ENCODE measurements around the gene LBH. TPM values are rescaled to one million over a fixed set of nuclear protein-coding genes. Genes with fewer than 3 reads are reported as not detected.

Gene LBH
- total and polyA plus RNA-seq, 4 experiments from 2014 or later, result 119 to 364 (median 236) TPM

- POLR2A ChIA-PET (ENCODE audit: partially characterized antibody), result no interaction called here
- Mint-ChIP-seq H3K27ac (no peak overlapping the region), H3K4me3 (no peak overlapping the region)
These were observed 27.1 kb upstream of the LBH start for GRCh38 chr2:30204281-30204680.

GRCh38 chr2:30205456-30205855 is 25.9 kb upstream of the LBH start:
- H3K27ac Mint-ChIP-seq, result peak overlapping the region in 1 of 7 donors; percentile 73
- Histone ChIP-seq H3K27ac (ENCODE audit: low read depth, low read length) (no peak overlapping the region), H3K4me3 (ENCODE audit: low read length in 2 of 2) (no peak overlapping the region), H3K4me1 (ENCODE audit: insufficient read depth, low read length) (peaks cover 23% of the 10 kb centered on the region), H3K36me3 (ENCODE audit: insufficient read depth, low read length) (no peaks in the 10 kb centered on the region), H3K27me3 (ENCODE audit: insufficient read depth, low read length) (no peaks in the 10 kb centered on the region), H3K9me3 (ENCODE audit: control insufficient read depth in 1 of 2, low read length in 2 of 2) (no peaks in the 10 kb centered on the region)
- peaks cover 13 to 20% (median 16%) of the 10 kb centered on the region in 4 donors for H3K4me1 Mint-ChIP-seq
- no peaks in the 10 kb centered on the region for H3K36me3 Mint-ChIP-seq
- POLR2A ChIA-PET (ENCODE audit: partially characterized antibody), result interaction anchor here (0.9 kb wide), 1 partner anchor 26 kb away, joined by 3 read pairs; the partner anchor contains the start of gene LBH
- no peak overlapping the region for H3K4me3 Mint-ChIP-seq
- H3K27me3 Mint-ChIP-seq, result no peaks in the 10 kb centered on the region
- no peak for DNase-seq
- CTCF ChIA-PET (ENCODE audit: partially characterized antibody), result interaction anchor here (0.9 to 12.1 kb wide), 3 partner anchors 29 to 502 kb away, joined by 3 to 394 read pairs (median 3); no protein-coding TSS in a partner anchor
- H3K9me3 Mint-ChIP-seq, result no peaks in the 10 kb centered on the region
- intact Hi-C loops (cut with micrococcal nuclease), result no loop called here

More at GRCh38 chr2:30204281-30204680, 27.1 kb upstream of the LBH start:
- Histone ChIP-seq H3K4me3 (ENCODE audit: low read length in 2 of 2) (no peak overlapping the region), H3K27me3 (ENCODE audit: insufficient read depth, low read length) (no peaks in the 10 kb centered on the region), H3K27ac (ENCODE audit: low read depth, low read length) (no peak overlapping the region), H3K9me3 (ENCODE audit: control insufficient read depth in 1 of 2, low read length in 2 of 2) (no peaks in the 10 kb centered on the region), H3K4me1 (ENCODE audit: insufficient read depth, low read length) (peaks cover 15% of the 10 kb centered on the region), H3K36me3 (ENCODE audit: insufficient read depth, low read length) (no peaks in the 10 kb centered on the region)
- Mint-ChIP-seq H3K4me1 (peaks cover 9 to 12% (median 10%) of the 10 kb centered on the region in 4 donors), H3K27me3 (no peaks in the 10 kb centered on the region), H3K9me3 (no peaks in the 10 kb centered on the region), H3K36me3 (no peaks in the 10 kb centered on the region)
- no peak for DNase-seq
- intact Hi-C loops (cut with micrococcal nuclease), result no loop called here
- CTCF ChIA-PET (ENCODE audit: partially characterized antibody), result interaction anchor here (0.8 to 12.1 kb wide), 5 partner anchors 8 to 504 kb away, joined by 3 to 394 read pairs (median 3); no protein-coding TSS in a partner anchor

GRCh38 chr2:30206461-30207430 is 24.6 kb upstream of the LBH start:
- no peak overlapping the region for H3K4me3 Mint-ChIP-seq
- intact Hi-C loops (cut with micrococcal nuclease), result no loop called here
- POLR2A ChIA-PET (ENCODE audit: partially characterized antibody), result interaction anchor here (1.9 to 9.8 kb wide), 5 partner anchors 22 to 505 kb away, joined by 4 to 226 read pairs (median 16); partner anchors contain the start of gene LBH
- Histone ChIP-seq H3K9me3 (ENCODE audit: control insufficient read depth in 1 of 2, low read length in 2 of 2) (no peaks in the 10 kb centered on the region), H3K4me3 (ENCODE audit: low read length in 2 of 2) (no peak overlapping the region), H3K27ac (ENCODE audit: low read depth, low read length) (no peak overlapping the region), H3K27me3 (ENCODE audit: insufficient read depth, low read length) (no peaks in the 10 kb centered on the region), H3K4me1 (ENCODE audit: insufficient read depth, low read length) (peaks cover 23% of the 10 kb centered on the region), H3K36me3 (ENCODE audit: insufficient read depth, low read length) (no peaks in the 10 kb centered on the region)
- CTCF ChIA-PET (ENCODE audit: partially characterized antibody), result interaction anchor here (1.1 to 12.1 kb wide), 8 partner anchors 25 to 501 kb away, joined by 4 to 394 read pairs (median 51); partner anchors contain the start of gene LBH
- H3K4me1 Mint-ChIP-seq, result peaks cover 13 to 20% (median 16%) of the 10 kb centered on the region in 4 donors
- DNase-seq, result no peak
- no peak overlapping the region for H3K27ac Mint-ChIP-seq
- H3K9me3 Mint-ChIP-seq, result no peaks in the 10 kb centered on the region
- H3K36me3 Mint-ChIP-seq, result no peaks in the 10 kb centered on the region
- H3K27me3 Mint-ChIP-seq, result no peaks in the 10 kb centered on the region

DNA sequence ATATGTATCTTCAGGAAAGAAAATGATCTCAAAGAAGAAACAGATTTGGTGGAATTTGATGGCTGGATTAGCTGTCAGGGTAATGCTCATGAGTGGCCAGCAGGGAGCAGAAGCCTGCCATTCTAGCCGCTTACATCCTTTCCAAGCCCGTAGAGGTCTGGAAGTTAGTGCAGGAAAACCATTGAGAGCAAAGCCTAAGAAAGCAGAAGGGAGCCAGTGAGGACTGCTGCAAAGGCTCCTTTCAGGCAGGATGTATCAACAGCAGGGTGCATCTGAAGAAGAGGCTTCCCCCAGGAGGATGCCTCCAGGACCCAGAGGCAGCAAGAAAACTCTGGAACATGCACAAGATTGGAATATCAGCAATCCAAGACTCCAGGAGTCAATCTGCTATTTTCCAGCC is 22.9 kb upstream of the LBH start:
- H3K4me3 ChIP-seq (ENCODE audit: low read length in 2 of 2), result no peak overlapping the region
- Mint-ChIP-seq H3K36me3 (no peaks in the 10 kb centered on the region), H3K27me3 (no peaks in the 10 kb centered on the region), H3K27ac (peak overlapping the region in 6 of 7 donors; percentile 20 to 88 (median 58)), H3K9me3 (no peaks in the 10 kb centered on the region), H3K4me1 (peaks cover 13 to 20% (median 16%) of the 10 kb centered on the region in 4 donors), H3K4me3 (peak overlapping the region in 6 of 8 donors; percentile 8 to 77 (median 54))
- intact Hi-C loops (cut with micrococcal nuclease), result loop anchor here (1.0 to 2.0 kb wide), 9 partner anchors 17 to 503 kb away; partner anchors contain the start of genes LBH and LCLAT1
- peaks cover 23% of the 10 kb centered on the region for H3K4me1 ChIP-seq (ENCODE audit: insufficient read depth, low read length)
- no peak overlapping the region for H3K27ac ChIP-seq (ENCODE audit: low read depth, low read length)
- peak in 3 of 5 donors; percentile 35 to 48 (median 43) for DNase-seq
- no peaks in the 10 kb centered on the region for H3K36me3 ChIP-seq (ENCODE audit: insufficient read depth, low read length)
- ChIA-PET POLR2A (ENCODE audit: partially characterized antibody) (interaction anchor here (0.5 to 9.8 kb wide), 18 partner anchors 20 to 503 kb away, joined by 3 to 226 read pairs (median 8); partner anchors contain the start of genes LBH, LCLAT1 and YPEL5), CTCF (ENCODE audit: partially characterized antibody) (interaction anchor here (0.7 to 12.1 kb wide), 43 partner anchors 8 to 499 kb away, joined by 3 to 394 read pairs (median 6); partner anchors contain the start of genes LBH, LCLAT1 and YPEL5)
- H3K9me3 ChIP-seq (ENCODE audit: control insufficient read depth in 1 of 2, low read length in 2 of 2), result no peaks in the 10 kb centered on the region
- no peaks in the 10 kb centered on the region for H3K27me3 ChIP-seq (ENCODE audit: insufficient read depth, low read length)

DNA sequence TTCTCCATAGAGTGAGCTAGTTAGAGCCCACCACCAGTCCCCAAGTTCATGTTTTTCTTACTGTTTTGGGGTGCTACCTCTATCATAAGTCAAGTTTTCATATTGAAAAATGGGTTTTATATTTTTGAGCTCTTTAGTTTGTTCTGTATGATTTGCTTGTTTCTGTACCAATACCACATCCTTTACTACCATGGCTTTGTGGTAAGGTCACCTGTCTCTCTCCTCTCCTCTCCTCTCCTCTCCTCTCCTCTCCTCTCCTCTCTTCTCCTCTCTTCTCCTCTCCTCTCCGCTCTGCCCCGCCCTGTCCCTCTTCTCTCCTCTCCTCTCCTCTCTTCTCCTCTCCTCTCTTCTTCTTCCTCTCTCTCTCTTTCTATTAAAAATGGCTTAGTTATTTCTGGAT is 22.1 kb upstream of the LBH start:
- CTCF ChIA-PET (ENCODE audit: partially characterized antibody), result interaction anchor here (0.8 to 12.1 kb wide), 37 partner anchors 8 to 499 kb away, joined by 3 to 394 read pairs (median 6); partner anchors contain the start of genes LBH, LCLAT1 and YPEL5
- Mint-ChIP-seq H3K4me1 (peaks cover 13 to 20% (median 16%) of the 10 kb centered on the region in 4 donors), H3K36me3 (no peaks in the 10 kb centered on the region), H3K27me3 (no peaks in the 10 kb centered on the region), H3K4me3 (peak overlapping the region in 6 of 8 donors; percentile 5 to 77 (median 54)), H3K9me3 (no peaks in the 10 kb centered on the region), H3K27ac (peak overlapping the region; percentile 49 to 96 (median 82))
- POLR2A ChIA-PET (ENCODE audit: partially characterized antibody), result interaction anchor here (0.9 to 9.8 kb wide), 17 partner anchors 19 to 503 kb away, joined by 3 to 226 read pairs (median 8); partner anchors contain the start of genes LBH, LCLAT1 and YPEL5
- intact Hi-C loops (cut with micrococcal nuclease), result loop anchor here (2.0 kb wide), 1 partner anchor 58 kb away; no protein-coding TSS in a partner anchor
- no peaks in the 10 kb centered on the region for H3K27me3 ChIP-seq (ENCODE audit: insufficient read depth, low read length)
- H3K9me3 ChIP-seq (ENCODE audit: control insufficient read depth in 1 of 2, low read length in 2 of 2), result no peaks in the 10 kb centered on the region
- no peak overlapping the region for H3K4me3 ChIP-seq (ENCODE audit: low read length in 2 of 2)
- peaks cover 23% of the 10 kb centered on the region for H3K4me1 ChIP-seq (ENCODE audit: insufficient read depth, low read length)
- peak in 2 of 5 donors; percentile 39 to 42 for DNase-seq
- no peaks in the 10 kb centered on the region for H3K36me3 ChIP-seq (ENCODE audit: insufficient read depth, low read length)
- no peak overlapping the region for H3K27ac ChIP-seq (ENCODE audit: low read depth, low read length)

DNA sequence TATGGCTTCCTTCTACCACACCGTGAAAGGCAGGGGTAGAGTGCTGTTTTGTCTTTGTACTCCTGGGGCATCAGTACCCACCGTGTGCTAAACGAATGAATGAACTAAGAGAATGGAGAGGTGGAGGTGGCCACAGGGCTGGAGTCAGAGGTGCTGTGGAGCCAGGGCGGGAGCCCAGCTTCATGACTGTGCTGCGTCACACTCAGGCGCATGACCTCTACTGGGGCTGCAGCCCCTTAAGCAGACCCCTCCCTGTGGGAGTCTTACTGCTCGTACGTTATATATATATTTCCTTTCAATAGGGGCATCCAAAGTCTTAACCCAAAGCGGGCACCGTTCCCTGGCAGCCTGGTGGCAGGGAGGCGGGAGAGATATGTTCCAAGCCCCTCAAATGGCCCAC is 18.0 kb upstream of the LBH start:
- Mint-ChIP-seq H3K27ac (no peak overlapping the region), H3K27me3 (no peaks in the 10 kb centered on the region), H3K4me1 (peaks cover 14 to 22% (median 18%) of the 10 kb centered on the region in 4 donors), H3K36me3 (no peaks in the 10 kb centered on the region), H3K4me3 (no peak overlapping the region), H3K9me3 (no peaks in the 10 kb centered on the region)
- ChIA-PET CTCF (ENCODE audit: partially characterized antibody) (interaction anchor here (0.8 to 12.1 kb wide), 6 partner anchors 12 to 495 kb away, joined by 4 to 394 read pairs (median 52); partner anchors contain the start of gene LBH), POLR2A (ENCODE audit: partially characterized antibody) (interaction anchor here (9.8 kb wide), 1 partner anchor 15 kb away, joined by 226 read pairs; the partner anchor contains the start of gene LBH)
- no peak for DNase-seq
- Histone ChIP-seq H3K36me3 (ENCODE audit: insufficient read depth, low read length) (no peaks in the 10 kb centered on the region), H3K4me3 (ENCODE audit: low read length in 2 of 2) (no peak overlapping the region), H3K4me1 (ENCODE audit: insufficient read depth, low read length) (peaks cover 17% of the 10 kb centered on the region), H3K27ac (ENCODE audit: low read depth, low read length) (no peak overlapping the region), H3K27me3 (ENCODE audit: insufficient read depth, low read length) (no peaks in the 10 kb centered on the region), H3K9me3 (ENCODE audit: control insufficient read depth in 1 of 2, low read length in 2 of 2) (no peaks in the 10 kb centered on the region)
- intact Hi-C loops (cut with micrococcal nuclease), result no loop called here
